ENCODE results near the gene ZNF277. TPM values are rescaled to one million over a fixed set of nuclear protein-coding genes. Genes with fewer than 3 reads are reported as not detected.
"Not testable (repeated sequence)": the region's sequence is repeated elsewhere in the genome, so short reads cannot be mapped to it uniquely, and the experiment has no call there.

The ZNF277 gene
- total RNA-seq, 2 experiments from 2014 or later: 16.8 to 19.2 TPM

DNA sequence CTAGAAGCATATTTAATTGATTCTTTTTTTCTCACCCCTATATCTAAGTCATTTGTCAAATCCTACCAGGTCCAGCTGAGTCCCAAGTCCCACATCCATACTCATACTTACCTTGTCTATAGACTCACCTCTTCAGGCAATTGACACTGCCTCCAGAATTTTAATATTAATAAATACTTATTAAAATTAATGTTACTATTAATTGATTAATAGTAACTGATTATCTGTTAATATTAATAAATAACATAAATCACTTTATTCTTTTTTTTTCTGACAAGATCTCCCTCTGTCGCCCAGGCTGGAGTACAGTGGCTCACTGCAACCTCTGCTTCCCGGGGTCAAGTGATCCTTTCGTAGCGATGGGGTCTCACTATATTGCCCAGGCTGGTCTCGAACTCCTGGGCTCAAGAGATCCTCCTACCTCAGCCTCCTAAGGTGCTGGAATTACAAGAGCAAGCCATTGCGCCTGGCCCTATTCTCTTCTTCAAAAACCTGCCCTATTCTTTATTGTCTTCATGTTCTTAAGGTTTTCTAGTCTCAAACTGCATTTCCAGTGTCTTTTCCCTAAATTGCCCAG is 94.4 kb downstream of the ZNF277 start:
- DNase-seq: no peak
- no peak overlapping the region for H3K4me3 Mint-ChIP-seq

GRCh38 chr7:112302566-112302965 is 96.1 kb downstream of the ZNF277 start:
- no peak overlapping the region for H3K4me3 Mint-ChIP-seq
- peaks cover 9% of the 10 kb centered on the region for H3K4me1 Mint-ChIP-seq
- H3K36me3 Mint-ChIP-seq: peaks cover 8% of the 10 kb centered on the region
- H3K27me3 Mint-ChIP-seq: no peaks in the 10 kb centered on the region
- H3K27ac Mint-ChIP-seq: no peak overlapping the region
- no peaks in the 10 kb centered on the region for H3K9me3 Mint-ChIP-seq
- DNase-seq: no peak

More for the DNA sequence above, 94.4 kb downstream of the ZNF277 start:
- no peaks in the 10 kb centered on the region for H3K9me3 Mint-ChIP-seq
- no peak overlapping the region for H3K27ac Mint-ChIP-seq
- peaks cover 9% of the 10 kb centered on the region for H3K4me1 Mint-ChIP-seq
- H3K36me3 Mint-ChIP-seq: peaks cover 10% of the 10 kb centered on the region
- H3K27me3 Mint-ChIP-seq: no peaks in the 10 kb centered on the region

GRCh38 chr7:112306903-112307302 is 100.4 kb downstream of the ZNF277 start:
- H3K36me3 Mint-ChIP-seq: peaks cover 30% of the 10 kb centered on the region
- no peak for DNase-seq
- peaks cover 6% of the 10 kb centered on the region for H3K4me1 Mint-ChIP-seq
- H3K27me3 Mint-ChIP-seq: no peaks in the 10 kb centered on the region
- peaks cover 9% of the 10 kb centered on the region for H3K9me3 Mint-ChIP-seq
- H3K27ac Mint-ChIP-seq: no peak overlapping the region
- no peak overlapping the region for H3K4me3 Mint-ChIP-seq

GRCh38 chr7:112307506-112307905 is 101.0 kb downstream of the ZNF277 start:
- DNase-seq: no peak
- H3K27ac Mint-ChIP-seq: no peak overlapping the region
- no peaks in the 10 kb centered on the region for H3K27me3 Mint-ChIP-seq
- peaks cover 9% of the 10 kb centered on the region for H3K9me3 Mint-ChIP-seq
- H3K4me1 Mint-ChIP-seq: peaks cover 3% of the 10 kb centered on the region
- H3K4me3 Mint-ChIP-seq: no peak overlapping the region
- peaks cover 30% of the 10 kb centered on the region for H3K36me3 Mint-ChIP-seq

- Mint-ChIP-seq H3K4me1 (no peaks in the 10 kb centered on the region), H3K27ac (no peak overlapping the region), H3K36me3 (peaks cover 33% of the 10 kb centered on the region), H3K9me3 (peaks cover 9% of the 10 kb centered on the region), H3K4me3 (no peak overlapping the region), H3K27me3 (no peaks in the 10 kb centered on the region)
- DNase-seq: no peak
Measured at GRCh38 chr7:112308974-112309373, 102.5 kb downstream of the ZNF277 start.

DNA sequence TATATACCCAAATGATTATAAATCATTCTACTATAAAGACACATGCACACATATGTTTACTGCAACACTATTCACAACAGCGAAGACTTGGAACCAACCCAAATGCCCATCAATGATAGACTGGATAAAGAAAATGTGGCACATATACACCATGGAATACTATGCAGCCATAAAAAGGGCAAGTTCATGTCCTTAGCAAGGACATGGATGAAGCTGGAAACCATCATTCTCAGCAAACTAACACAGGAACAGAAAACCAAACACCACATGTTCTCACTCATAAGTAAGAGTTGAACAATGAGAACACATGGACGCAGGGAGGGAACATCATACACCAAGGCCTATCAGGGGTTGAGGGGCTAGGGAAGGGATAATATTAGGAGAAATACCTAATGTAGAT is 110.3 kb downstream of the ZNF277 start:
- peaks cover 52% of the 10 kb centered on the region for H3K36me3 Mint-ChIP-seq
- not testable (repeated sequence) for H3K27me3 Mint-ChIP-seq

DNA sequence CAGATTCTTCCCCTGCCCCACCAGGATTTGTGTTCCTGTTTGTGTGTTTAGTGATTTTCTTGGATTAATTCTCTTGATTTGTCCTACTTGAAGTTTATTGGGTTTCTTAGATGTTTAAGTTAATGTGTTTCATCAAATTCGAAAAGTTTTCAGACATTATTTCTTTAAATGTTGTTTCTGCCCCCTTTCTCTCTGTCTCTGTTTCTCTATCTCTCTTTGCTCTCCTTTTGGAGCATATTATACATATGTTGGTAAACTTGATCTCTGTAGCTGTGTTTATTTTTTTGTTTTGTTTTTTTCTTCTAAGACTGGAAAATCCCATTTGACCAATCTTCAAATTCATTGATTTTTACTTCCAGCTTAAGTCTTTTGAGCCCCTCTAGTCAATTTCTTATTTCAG is 115.6 kb downstream of the ZNF277 start:
- Mint-ChIP-seq H3K4me3 (no peak overlapping the region), H3K36me3 (peaks cover 46% of the 10 kb centered on the region), H3K27ac (no peak overlapping the region), H3K9me3 (peaks cover 11% of the 10 kb centered on the region), H3K27me3 (no peaks in the 10 kb centered on the region), H3K4me1 (no peaks in the 10 kb centered on the region)
- DNase-seq: no peak

More for the DNA sequence above, 110.3 kb downstream of the ZNF277 start:
- H3K4me1 Mint-ChIP-seq, H3K27ac Mint-ChIP-seq, H3K4me3 Mint-ChIP-seq, DNase-seq: not testable (repeated sequence)
- H3K9me3 Mint-ChIP-seq: peaks cover 15% of the 10 kb centered on the region

- peaks cover 17% of the 10 kb centered on the region for H3K36me3 Mint-ChIP-seq
- H3K4me1 Mint-ChIP-seq: no peaks in the 10 kb centered on the region
Measured at GRCh38 chr7:112327566-112327965, 121.1 kb downstream of the ZNF277 start.

GRCh38 chr7:112331492-112331891 is 125.0 kb downstream of the ZNF277 start:
- Mint-ChIP-seq H3K4me1 (no peaks in the 10 kb centered on the region), H3K27me3 (no peaks in the 10 kb centered on the region), H3K27ac (no peak overlapping the region), H3K9me3 (no peaks in the 10 kb centered on the region), H3K4me3 (no peak overlapping the region), H3K36me3 (peaks cover 14% of the 10 kb centered on the region)
- no peak for DNase-seq

More at GRCh38 chr7:112327566-112327965, 121.1 kb downstream of the ZNF277 start:
- Mint-ChIP-seq H3K4me3 (no peak overlapping the region), H3K27me3 (no peaks in the 10 kb centered on the region), H3K27ac (no peak overlapping the region), H3K9me3 (no peaks in the 10 kb centered on the region)
- no peak for DNase-seq

GRCh38 chr7:112334366-112334765 is 127.9 kb downstream of the ZNF277 start:
- peaks cover 27% of the 10 kb centered on the region for H3K36me3 Mint-ChIP-seq
- no peak overlapping the region for H3K4me3 Mint-ChIP-seq
- H3K4me1 Mint-ChIP-seq: no peaks in the 10 kb centered on the region
- no peak for DNase-seq
- H3K27me3 Mint-ChIP-seq: no peaks in the 10 kb centered on the region
- H3K9me3 Mint-ChIP-seq: no peaks in the 10 kb centered on the region
- H3K27ac Mint-ChIP-seq: no peak overlapping the region

- Mint-ChIP-seq H3K27ac (no peak overlapping the region), H3K9me3 (no peaks in the 10 kb centered on the region), H3K36me3 (peaks cover 31% of the 10 kb centered on the region), H3K4me3 (no peak overlapping the region), H3K27me3 (no peaks in the 10 kb centered on the region), H3K4me1 (no peaks in the 10 kb centered on the region)
- no peak for DNase-seq
Measured at GRCh38 chr7:112336261-112336660, 129.8 kb downstream of the ZNF277 start.

GRCh38 chr7:112336936-112337576 is 130.6 kb downstream of the ZNF277 start:
- Mint-ChIP-seq H3K4me1 (no peaks in the 10 kb centered on the region), H3K4me3 (no peak overlapping the region), H3K9me3 (no peaks in the 10 kb centered on the region), H3K27ac (no peak overlapping the region), H3K27me3 (no peaks in the 10 kb centered on the region), H3K36me3 (peaks cover 29% of the 10 kb centered on the region)
- DNase-seq: no peak

GRCh38 chr7:112337892-112338291 is 131.4 kb downstream of the ZNF277 start:
- no peak for DNase-seq
- no peak overlapping the region for H3K27ac Mint-ChIP-seq
- H3K4me1 Mint-ChIP-seq: no peaks in the 10 kb centered on the region
- H3K9me3 Mint-ChIP-seq: no peaks in the 10 kb centered on the region
- H3K27me3 Mint-ChIP-seq: no peaks in the 10 kb centered on the region
- H3K4me3 Mint-ChIP-seq: no peak overlapping the region
- H3K36me3 Mint-ChIP-seq: peaks cover 35% of the 10 kb centered on the region

DNA sequence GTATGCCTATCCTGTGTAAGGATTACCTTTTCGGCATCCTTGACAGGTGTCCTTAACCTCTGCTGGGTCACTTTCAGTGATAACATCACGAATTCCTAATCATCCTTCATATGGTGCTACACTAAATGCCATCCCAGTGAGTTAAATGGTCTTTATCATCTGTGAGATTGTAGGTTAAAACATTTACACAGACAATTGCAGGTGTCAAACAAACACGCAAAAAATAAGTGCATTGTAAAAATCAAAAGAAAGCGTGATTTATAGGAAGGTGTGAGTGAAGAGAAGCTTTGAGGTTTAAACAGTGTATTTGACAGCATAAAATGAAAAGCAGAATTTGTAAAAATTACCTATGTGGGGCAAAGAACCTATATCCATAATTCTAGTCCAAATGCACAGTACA is 132.3 kb downstream of the ZNF277 start:
- Mint-ChIP-seq H3K9me3 (peaks cover 1% of the 10 kb centered on the region), H3K4me3 (no peak overlapping the region), H3K4me1 (no peaks in the 10 kb centered on the region), H3K27me3 (no peaks in the 10 kb centered on the region), H3K27ac (no peak overlapping the region), H3K36me3 (peaks cover 44% of the 10 kb centered on the region)
- no peak for DNase-seq

GRCh38 chr7:112341464-112341863 is 135.0 kb downstream of the ZNF277 start:
- Mint-ChIP-seq H3K9me3 (peaks cover 4% of the 10 kb centered on the region), H3K36me3 (peaks cover 56% of the 10 kb centered on the region), H3K27ac (no peak overlapping the region), H3K27me3 (no peaks in the 10 kb centered on the region), H3K4me3 (no peak overlapping the region), H3K4me1 (no peaks in the 10 kb centered on the region)
- DNase-seq: no peak
